Astrocyte (in vitro differentiated cells and primary cell): Measurements from ENCODE around the gene KARS1. TPM values are rescaled to one million over a fixed set of nuclear protein-coding genes. Genes with fewer than 3 reads are reported as not detected.

Experiments
- DNase-seq: peaks from one replicate; pipeline ENCODE4 v3.0.0-alpha.2; 2010; ENCODE audit warnings: low read depth
- FAIRE-seq: peaks from 2 replicates; lab custom pipeline; 2011; peaks lifted over from hg19 to GRCh38; lab: Jason Lieb, UNC
- H2AFZ ChIP-seq: 2 replicates; pipeline ENCODE4 v1.6.0; 2012; ENCODE audit warnings: low read depth, low read length, inconsistent platforms
- H3K27ac ChIP-seq: 2 replicates; pipeline ENCODE4 v1.5.1; 2011; ENCODE audit warnings: low read depth, low read length, inconsistent platforms
- H3K27me3 ChIP-seq: 2 replicates; pipeline ENCODE4 v1.6.0; 2011; ENCODE audit warnings: low read length, inconsistent platforms; ENCODE audit not compliant: insufficient read depth
- H3K36me3 ChIP-seq: 2 replicates; pipeline ENCODE4 v1.5.1; 2011; ENCODE audit warnings: low read length, inconsistent platforms; ENCODE audit not compliant: insufficient read depth
- H3K4me1 ChIP-seq: 2 replicates; pipeline ENCODE4 v1.5.1; 2011; ENCODE audit warnings: low read length, inconsistent platforms; ENCODE audit not compliant: insufficient read depth
- H3K4me2 ChIP-seq: 2 replicates; pipeline ENCODE4 v1.6.0; 2012; ENCODE audit warnings: low read length, inconsistent platforms
- H3K4me3 ChIP-seq: 2 replicates; pipeline ENCODE4 v1.5.1; 2011; ENCODE audit warnings: low read depth, mild to moderate bottlenecking, low read length, inconsistent platforms; ENCODE audit not compliant: insufficient read depth
- H3K79me2 ChIP-seq: 2 replicates; pipeline ENCODE4 v1.6.0; 2012; ENCODE audit warnings: mild to moderate bottlenecking, low read length, inconsistent platforms; ENCODE audit not compliant: insufficient read depth
- H3K9ac ChIP-seq: 2 replicates; pipeline ENCODE4 v1.6.0; 2012; ENCODE audit warnings: mild to moderate bottlenecking, low read length, inconsistent platforms
- H3K9me3 ChIP-seq: 2 replicates; pipeline ENCODE4 v1.5.1; 2012; ENCODE audit warnings: low read depth, mild to moderate bottlenecking, low read length, inconsistent platforms; ENCODE audit not compliant: insufficient read depth
- H4K20me1 ChIP-seq: 2 replicates; pipeline ENCODE4 v1.6.0; 2012; ENCODE audit warnings: low read length, inconsistent platforms; ENCODE audit not compliant: insufficient read depth
- H3K27ac Mint-ChIP-seq: one replicate; pipeline ENCODE4 v1.8.0; 2021; ENCODE audit warnings: mild to moderate bottlenecking, mixed read lengths; ENCODE audit not compliant: unreplicated experiment
- H3K27me3 Mint-ChIP-seq: one replicate; pipeline ENCODE4 v1.8.0; 2021; ENCODE audit warnings: low read depth, mixed read lengths; ENCODE audit not compliant: unreplicated experiment
- H3K36me3 Mint-ChIP-seq: one replicate; pipeline ENCODE4 v1.8.0; 2021; ENCODE audit warnings: low read depth, mixed read lengths; ENCODE audit not compliant: unreplicated experiment
- H3K4me1 Mint-ChIP-seq: one replicate; pipeline ENCODE4 v1.8.0; 2021; ENCODE audit warnings: low read depth, mixed read lengths; ENCODE audit not compliant: unreplicated experiment
- H3K4me3 Mint-ChIP-seq: one replicate; pipeline ENCODE4 v1.8.0; 2021; ENCODE audit warnings: mild to moderate bottlenecking, moderate library complexity, mixed read lengths; ENCODE audit not compliant: unreplicated experiment
- H3K9me3 Mint-ChIP-seq: one replicate; pipeline ENCODE4 v1.8.0; 2021; ENCODE audit warnings: mild to moderate bottlenecking, mixed read lengths; ENCODE audit not compliant: unreplicated experiment
- EZH2 ChIP-seq: IDR thresholded peaks from 2 replicates; pipeline ENCODE4 v1.6.1; 2012; ENCODE audit warnings: mild to moderate bottlenecking, low read length, inconsistent platforms; ENCODE audit not compliant: insufficient read depth
- total RNA-seq: library from RNA; stranded (reverse); gene quantifications from 2 replicates; pipeline ENCODE4 v1.2.1, GENCODE V29; 2021
- TF ChIP-seq, protein P1 (sequence below): IDR thresholded peaks from 2 replicates; pipeline ENCODE4 v1.5.1; 2011; ENCODE audit warnings: low read depth, mild to moderate bottlenecking, inconsistent platforms, low read length, moderate library complexity; ENCODE audit not compliant: insufficient read depth

The KARS1 gene
- total RNA-seq, 1 donor from 2014 or later, result 155 TPM

DNA sequence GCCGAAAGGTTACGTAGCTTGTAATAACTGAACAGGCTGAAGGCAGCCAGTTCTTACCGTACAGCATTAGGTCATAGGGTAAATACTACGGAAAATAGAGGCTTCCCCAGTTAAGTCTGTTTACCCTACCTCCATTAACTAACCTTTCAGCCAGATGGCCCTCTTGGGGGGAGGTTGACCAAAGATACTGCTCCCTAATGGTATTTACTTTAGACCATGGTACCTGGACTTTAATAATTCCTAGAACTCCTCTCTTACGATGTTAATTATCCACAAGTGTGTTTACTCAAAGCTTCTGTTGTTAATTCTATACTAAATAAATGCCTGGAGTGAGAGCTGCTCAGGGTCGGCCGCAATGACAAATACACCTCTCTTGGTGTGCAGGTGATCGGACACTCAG is 14.6 kb downstream of the KARS1 start:
- no peak overlapping the region for H3K27ac ChIP-seq
- peaks cover 15% of the 10 kb centered on the region for H4K20me1 ChIP-seq
- no peaks in the 10 kb centered on the region for H3K79me2 ChIP-seq
- FAIRE-seq (no peak), DNase-seq (no peak)
- H3K4me1 Mint-ChIP-seq, result peaks cover 7% of the 10 kb centered on the region
- no peak overlapping the region for H3K27ac Mint-ChIP-seq
- H3K36me3 Mint-ChIP-seq, result peaks cover 39% of the 10 kb centered on the region
- no peak for TF ChIP-seq EZH2
- TF ChIP-seq, protein P1, sequence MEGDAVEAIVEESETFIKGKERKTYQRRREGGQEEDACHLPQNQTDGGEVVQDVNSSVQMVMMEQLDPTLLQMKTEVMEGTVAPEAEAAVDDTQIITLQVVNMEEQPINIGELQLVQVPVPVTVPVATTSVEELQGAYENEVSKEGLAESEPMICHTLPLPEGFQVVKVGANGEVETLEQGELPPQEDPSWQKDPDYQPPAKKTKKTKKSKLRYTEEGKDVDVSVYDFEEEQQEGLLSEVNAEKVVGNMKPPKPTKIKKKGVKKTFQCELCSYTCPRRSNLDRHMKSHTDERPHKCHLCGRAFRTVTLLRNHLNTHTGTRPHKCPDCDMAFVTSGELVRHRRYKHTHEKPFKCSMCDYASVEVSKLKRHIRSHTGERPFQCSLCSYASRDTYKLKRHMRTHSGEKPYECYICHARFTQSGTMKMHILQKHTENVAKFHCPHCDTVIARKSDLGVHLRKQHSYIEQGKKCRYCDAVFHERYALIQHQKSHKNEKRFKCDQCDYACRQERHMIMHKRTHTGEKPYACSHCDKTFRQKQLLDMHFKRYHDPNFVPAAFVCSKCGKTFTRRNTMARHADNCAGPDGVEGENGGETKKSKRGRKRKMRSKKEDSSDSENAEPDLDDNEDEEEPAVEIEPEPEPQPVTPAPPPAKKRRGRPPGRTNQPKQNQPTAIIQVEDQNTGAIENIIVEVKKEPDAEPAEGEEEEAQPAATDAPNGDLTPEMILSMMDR, result no peak
- no peak overlapping the region for H3K9ac ChIP-seq
- no peaks in the 10 kb centered on the region for H3K27me3 ChIP-seq
- H3K36me3 ChIP-seq, result peaks cover 68% of the 10 kb centered on the region
- no peak overlapping the region for H3K4me3 ChIP-seq
- H3K4me1 ChIP-seq, result no peaks in the 10 kb centered on the region
- H3K27me3 Mint-ChIP-seq, result no peaks in the 10 kb centered on the region
- H3K4me3 Mint-ChIP-seq, result no peak overlapping the region
- H3K9me3 ChIP-seq, result no peaks in the 10 kb centered on the region
- no peak overlapping the region for H2AFZ ChIP-seq
- H3K9me3 Mint-ChIP-seq, result peaks cover 2% of the 10 kb centered on the region
- no peak overlapping the region for H3K4me2 ChIP-seq

DNA sequence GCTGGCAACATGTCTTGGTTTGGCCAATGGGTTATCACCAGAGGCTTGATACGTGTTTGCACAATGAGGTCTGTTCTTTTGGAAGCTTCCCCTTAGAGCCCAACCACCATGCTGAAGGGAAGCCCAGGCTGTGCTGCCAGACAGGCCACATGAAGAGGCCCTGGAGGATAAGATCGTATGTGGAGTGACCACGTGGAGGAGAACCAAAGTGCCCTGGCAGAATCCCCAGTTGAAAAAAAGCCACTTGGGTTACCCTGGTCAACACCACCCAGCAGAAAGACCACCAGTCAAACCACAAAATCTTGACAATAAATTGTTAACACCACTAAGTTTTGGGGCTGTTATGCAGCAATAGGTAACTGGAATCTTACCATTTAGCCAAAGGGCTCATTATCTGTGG is 17.4 kb downstream of the KARS1 start:
- H2AFZ ChIP-seq, result no peak overlapping the region
- H3K9ac ChIP-seq, result no peak overlapping the region
- H3K27ac Mint-ChIP-seq, result no peak overlapping the region
- no peaks in the 10 kb centered on the region for H3K27me3 ChIP-seq
- H3K36me3 ChIP-seq, result peaks cover 67% of the 10 kb centered on the region
- H3K4me2 ChIP-seq, result no peak overlapping the region
- H3K9me3 Mint-ChIP-seq, result peaks cover 2% of the 10 kb centered on the region
- no peaks in the 10 kb centered on the region for H4K20me1 ChIP-seq
- H3K27ac ChIP-seq, result no peak overlapping the region
- FAIRE-seq (no peak), DNase-seq (no peak)
- H3K79me2 ChIP-seq, result no peaks in the 10 kb centered on the region
- TF ChIP-seq, protein P1, result no peak
- TF ChIP-seq EZH2, result no peak
- H3K27me3 Mint-ChIP-seq, result no peaks in the 10 kb centered on the region
- peaks cover 36% of the 10 kb centered on the region for H3K36me3 Mint-ChIP-seq
- H3K9me3 ChIP-seq, result no peaks in the 10 kb centered on the region
- no peaks in the 10 kb centered on the region for H3K4me1 ChIP-seq
- H3K4me1 Mint-ChIP-seq, result peaks cover 7% of the 10 kb centered on the region
- H3K4me3 Mint-ChIP-seq, result no peak overlapping the region
- no peak overlapping the region for H3K4me3 ChIP-seq

DNA sequence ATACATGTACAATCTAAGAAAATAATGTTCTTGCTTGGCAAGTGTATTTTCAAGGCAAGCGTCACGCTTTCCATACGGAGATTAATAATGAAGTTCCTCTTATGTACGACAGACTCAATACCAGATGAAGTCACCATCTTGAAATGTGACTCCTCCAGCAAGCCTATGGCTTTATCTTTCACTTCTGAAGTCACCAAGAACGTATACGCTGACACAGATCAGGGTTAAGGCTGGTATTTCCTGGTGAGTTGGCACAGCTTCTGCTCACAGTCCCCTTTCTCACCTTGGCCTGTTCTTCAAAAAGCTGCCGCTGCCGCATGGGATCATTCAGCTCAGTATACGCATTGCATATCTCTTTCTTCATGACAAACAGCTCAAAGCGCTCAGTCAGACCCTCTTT is 18.3 kb downstream of the KARS1 start:
- peaks cover 2% of the 10 kb centered on the region for H3K9me3 Mint-ChIP-seq
- H3K27me3 Mint-ChIP-seq, result no peaks in the 10 kb centered on the region
- H3K79me2 ChIP-seq, result no peaks in the 10 kb centered on the region
- peaks cover 7% of the 10 kb centered on the region for H3K4me1 Mint-ChIP-seq
- no peaks in the 10 kb centered on the region for H3K4me1 ChIP-seq
- H3K4me3 Mint-ChIP-seq, result no peak overlapping the region
- H3K27ac Mint-ChIP-seq, result no peak overlapping the region
- no peaks in the 10 kb centered on the region for H4K20me1 ChIP-seq
- no peak overlapping the region for H3K4me3 ChIP-seq
- H3K9me3 ChIP-seq, result no peaks in the 10 kb centered on the region
- no peak overlapping the region for H3K4me2 ChIP-seq
- H3K9ac ChIP-seq, result no peak overlapping the region
- H3K27ac ChIP-seq, result no peak overlapping the region
- no peaks in the 10 kb centered on the region for H3K27me3 ChIP-seq
- peaks cover 64% of the 10 kb centered on the region for H3K36me3 ChIP-seq
- DNase-seq (no peak), FAIRE-seq (no peak)
- H3K36me3 Mint-ChIP-seq, result peaks cover 37% of the 10 kb centered on the region
- no peak overlapping the region for H2AFZ ChIP-seq
- no peak for TF ChIP-seq EZH2
